Frontal cortex (tissue), 4 donors: ENCODE results near the gene AK2. TPM values are rescaled to one million over a fixed set of nuclear protein-coding genes. Genes with fewer than 3 reads are reported as not detected.

Source experiments
- DNase-seq, 2 donors: peaks; one replicate each; pipeline ENCODE4 v3.0.0; 2012; ENCODE audit warnings: low spot score in 2 of 2
- FAIRE-seq: peaks from 2 replicates; lab custom pipeline; 2012; peaks lifted over from hg19 to GRCh38; lab: Jason Lieb, UNC
- total RNA-seq: library from RNA; depleted of rRNA; stranded (reverse); fragments of >200 nt; gene quantifications from one replicate; pipeline ENCODE4 v1.2.3, GENCODE V29; 2014
- donor health status: control.
- donor health status: control.
- donor health status: control.

AK2 gene
- total RNA-seq, 1 donor from 2014 or later: 23.2 TPM

DNA sequence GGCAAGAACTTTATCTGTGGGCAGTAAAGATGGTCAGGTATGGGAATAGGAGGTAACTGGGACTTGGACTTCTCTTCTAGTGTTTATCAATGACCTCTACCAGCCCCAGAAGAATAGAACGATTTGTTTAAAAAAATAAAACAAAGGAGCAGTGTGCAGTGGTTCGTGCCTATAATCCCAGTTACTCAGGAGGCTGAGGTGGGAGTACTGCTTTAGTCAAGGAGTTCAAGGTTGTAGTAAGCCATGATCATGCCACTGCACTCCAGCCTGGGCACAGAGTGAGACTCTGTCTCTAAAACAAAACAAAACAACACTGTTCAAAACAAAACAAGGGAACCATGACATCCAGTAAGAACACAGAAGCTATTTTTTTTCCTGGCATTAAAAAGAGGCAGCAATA is 76.3 kb downstream of the AK2 start:
- DNase-seq: no peak
- FAIRE-seq: no peak

GRCh38 chr1:32958827-32959226 is 77.9 kb downstream of the AK2 start:
- FAIRE-seq: no peak
- DNase-seq: no peak

Other genes starting within 250 kb of the AK2 start
- 42.4 TPM for gene YARS1, start 219.5 kb downstream of the AK2 start, total RNA-seq
- gene S100PBP, start 219.2 kb downstream of the AK2 start, total RNA-seq: 42.4 TPM
- gene FNDC5, start 166.0 kb downstream of the AK2 start, total RNA-seq: 15.5 TPM
- 21.6 TPM for gene HPCA, start 150.4 kb downstream of the AK2 start, total RNA-seq
- 2.0 TPM for gene TMEM54, start 135.5 kb downstream of the AK2 start, total RNA-seq
- gene RNF19B, start 72.1 kb downstream of the AK2 start, total RNA-seq: 37.1 TPM
- 11.8 TPM for gene AZIN2, start 44.3 kb upstream of the AK2 start, total RNA-seq
- gene TRIM62, start 145.2 kb upstream of the AK2 start, total RNA-seq: 3.3 TPM
- 13.9 TPM for gene ZNF362, start 219.6 kb upstream of the AK2 start, total RNA-seq